Testis (tissue), 3 donors: ENCODE measurements around the gene CYP4F22. TPM values are rescaled to one million over a fixed set of nuclear protein-coding genes. Genes with fewer than 3 reads are reported as not detected.

Experiments used
- DNase-seq: peaks from one replicate; pipeline ENCODE4 v3.0.0-alpha.2; 2019
- H3K27ac ChIP-seq, 2 donors: fragments of 200-600 bp; sonication (generic); one replicate each; pipeline ENCODE4 v1.5.1; 2019
- H3K27me3 ChIP-seq: fragments of 200-600 bp; sonication (generic); one replicate; pipeline ENCODE4 v1.5.1; 2019
- H3K36me3 ChIP-seq: fragments of 200-600 bp; sonication (generic); one replicate; pipeline ENCODE4 v1.5.1; 2017; ENCODE audit warnings: low read depth; ENCODE audit errors: missing control alignments
- H3K4me1 ChIP-seq: fragments of 200-600 bp; sonication (generic); one replicate; pipeline ENCODE4 v1.5.1; 2019
- H3K4me3 ChIP-seq, 2 donors: fragments of 200-600 bp; sonication (generic); one replicate each; pipeline ENCODE4 v1.5.1; 2017 to 2019
- H3K9me3 ChIP-seq: fragments of 200-600 bp; sonication (generic); one replicate; pipeline ENCODE4 v1.5.1; 2017
- POLR2A ChIP-seq: fragments of 450-650 bp; IDR thresholded peaks from one replicate; pipeline ENCODE4 v1.6.1; 2017; ENCODE audit warnings: antibody characterized with exemption, mild to moderate bottlenecking, moderate library complexity
- WGBS, 2 donors: methylation state at CpG; one replicate each; pipeline ENCODE4 v1.1.5; 2018; 5-methylcytosine and 5-hydroxymethylcytosine counted together
- intact Hi-C: fragments of 100-400 bp; cut with DNase I; formaldehyde crosslinking; loops from one replicate; pipeline ENCODE4 v1.15.1; 2023; ENCODE audit warnings: low total_unique reads
- polyA plus RNA-seq: library from polyadenylated mRNA; stranded (reverse); fragments of 350-450 nt; fragmentation: Illumina TruSeq; extraction: RNeasy Lipid Tissue Mini Kit (QIAGEN cat#74804); gene quantifications from one replicate; pipeline ENCODE4 v1.2.3, GENCODE V29; 2014; ENCODE audit warnings: low read depth, low replicate concordance; ENCODE audit not compliant: insufficient read depth
- total RNA-seq, 2 donors: library from RNA; depleted of rRNA; stranded (reverse); fragments of >200 nt; gene quantifications; one replicate each; pipeline ENCODE4 v1.2.3, GENCODE V29; 2016
- TF ChIP-seq, protein P1 (sequence below), 3 experiments: fragments of 450-650 bp in 2 of 3; fragments of 200-600 bp in 1 of 3; sonication (generic) in 1 of 3; IDR thresholded peaks; one replicate each; pipeline ENCODE4 v1.5.1; 2016 to 2019; ENCODE audit warnings: antibody characterized with exemption in 3 of 3, mild to moderate bottlenecking in 2 of 3, moderate library complexity in 1 of 3

Gene CYP4F22
- total and polyA plus RNA-seq, 3 donors from 2014 or later, result 2.1 to 5.8 (median 2.5) TPM

DNA sequence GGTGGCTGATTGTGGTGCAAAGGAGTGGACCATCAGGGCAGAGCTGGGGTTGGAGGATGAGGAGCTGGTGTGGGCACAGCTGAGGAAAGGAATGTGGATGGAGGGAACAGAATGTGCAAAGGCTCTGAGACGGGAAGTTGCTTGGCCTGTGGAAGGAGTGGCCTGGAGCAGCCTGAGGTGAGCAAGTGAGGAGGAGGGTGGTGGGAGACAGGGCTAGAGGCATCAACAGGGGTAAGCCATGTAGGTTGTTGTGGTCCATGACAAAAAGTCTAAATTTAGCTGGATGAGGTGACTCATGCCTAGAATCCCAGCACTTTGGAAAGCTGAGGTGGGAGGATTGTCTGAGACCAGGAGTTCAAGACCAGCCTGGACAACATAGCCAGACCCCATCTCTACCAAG, 9.5 kb downstream of the CYP4F22 start:
- intact Hi-C loops, result no loop called here
- Histone ChIP-seq H3K4me3 (no peak overlapping the region), H3K27me3 (no peaks in the 10 kb centered on the region), H3K27ac (no peak overlapping the region), H3K36me3 (no peaks in the 10 kb centered on the region), H3K4me1 (no peaks in the 10 kb centered on the region), H3K9me3 (no peaks in the 10 kb centered on the region)
- WGBS, 2 donors, result 93 to 97% methylated on average over 1 of the region's 1 CpG
- DNase-seq, result no peak
- no peak for TF ChIP-seq POLR2A
- TF ChIP-seq, protein P1, sequence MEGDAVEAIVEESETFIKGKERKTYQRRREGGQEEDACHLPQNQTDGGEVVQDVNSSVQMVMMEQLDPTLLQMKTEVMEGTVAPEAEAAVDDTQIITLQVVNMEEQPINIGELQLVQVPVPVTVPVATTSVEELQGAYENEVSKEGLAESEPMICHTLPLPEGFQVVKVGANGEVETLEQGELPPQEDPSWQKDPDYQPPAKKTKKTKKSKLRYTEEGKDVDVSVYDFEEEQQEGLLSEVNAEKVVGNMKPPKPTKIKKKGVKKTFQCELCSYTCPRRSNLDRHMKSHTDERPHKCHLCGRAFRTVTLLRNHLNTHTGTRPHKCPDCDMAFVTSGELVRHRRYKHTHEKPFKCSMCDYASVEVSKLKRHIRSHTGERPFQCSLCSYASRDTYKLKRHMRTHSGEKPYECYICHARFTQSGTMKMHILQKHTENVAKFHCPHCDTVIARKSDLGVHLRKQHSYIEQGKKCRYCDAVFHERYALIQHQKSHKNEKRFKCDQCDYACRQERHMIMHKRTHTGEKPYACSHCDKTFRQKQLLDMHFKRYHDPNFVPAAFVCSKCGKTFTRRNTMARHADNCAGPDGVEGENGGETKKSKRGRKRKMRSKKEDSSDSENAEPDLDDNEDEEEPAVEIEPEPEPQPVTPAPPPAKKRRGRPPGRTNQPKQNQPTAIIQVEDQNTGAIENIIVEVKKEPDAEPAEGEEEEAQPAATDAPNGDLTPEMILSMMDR (IDR thresholded peaks at IDR 0.05), result no peak

DNA sequence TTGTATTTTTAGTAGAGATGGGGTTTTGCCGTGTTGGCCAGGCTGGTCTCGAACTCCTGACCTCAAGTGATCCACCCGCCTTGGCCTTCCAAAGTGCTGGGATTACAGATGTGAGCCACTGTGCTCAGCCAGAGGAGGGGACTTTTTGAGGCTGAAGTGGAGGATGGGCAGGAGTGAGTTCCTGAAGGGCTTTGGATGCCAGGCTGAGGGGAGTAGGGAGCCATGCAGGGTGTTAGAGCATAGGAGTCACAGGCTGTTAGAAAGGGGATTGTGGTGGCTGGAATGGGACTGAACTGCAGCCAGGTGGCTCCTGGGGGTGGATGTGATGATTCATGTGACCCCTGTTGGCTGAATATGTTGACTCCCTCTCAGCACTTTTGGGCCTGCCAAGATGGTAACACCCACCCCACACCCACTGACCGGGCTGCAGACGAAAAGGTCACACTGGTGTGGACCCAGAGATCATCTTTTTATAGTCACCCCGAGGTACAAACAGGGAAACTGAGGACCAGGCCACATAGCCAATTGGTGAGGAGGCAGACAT, 11.2 kb downstream of the CYP4F22 start:
- H3K4me1 ChIP-seq, result no peaks in the 10 kb centered on the region
- H3K36me3 ChIP-seq, result no peaks in the 10 kb centered on the region
- H3K9me3 ChIP-seq, result no peaks in the 10 kb centered on the region
- 77 to 85% methylated on average over 6 of the region's 6 CpGs for WGBS, 2 donors
- no peak overlapping the region for H3K27ac ChIP-seq
- no peaks in the 10 kb centered on the region for H3K27me3 ChIP-seq
- no peak for DNase-seq
- no peak for TF ChIP-seq POLR2A
- TF ChIP-seq, protein P1 (IDR thresholded peaks at IDR 0.05), result no peak
- no peak overlapping the region for H3K4me3 ChIP-seq
- intact Hi-C loops, result no loop called here

DNA sequence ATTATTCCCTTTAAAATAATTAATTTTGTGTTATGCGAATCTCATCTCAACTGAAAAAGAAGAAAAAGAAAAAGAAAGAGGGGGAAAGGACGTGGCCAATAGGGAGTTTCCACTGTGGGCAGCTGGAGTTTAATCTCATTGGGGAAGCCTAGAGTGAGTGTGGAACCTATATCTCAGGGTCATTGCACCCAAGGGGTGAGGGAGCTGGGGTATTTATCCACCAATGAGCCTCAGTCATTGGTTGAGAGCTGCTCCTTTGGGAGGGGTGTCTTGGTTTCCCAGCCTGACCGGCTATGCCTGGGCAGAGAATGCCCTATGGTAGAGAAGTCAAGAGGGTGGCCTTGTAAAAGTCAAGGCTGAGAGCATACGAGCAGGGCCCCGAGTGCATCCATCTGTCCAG, 16.5 kb downstream of the CYP4F22 start:
- no peaks in the 10 kb centered on the region for H3K4me1 ChIP-seq
- intact Hi-C loops, result no loop called here
- TF ChIP-seq, protein P1 (IDR thresholded peaks at IDR 0.05), result no peak
- no peak for TF ChIP-seq POLR2A
- DNase-seq, result no peak
- no peaks in the 10 kb centered on the region for H3K27me3 ChIP-seq
- H3K9me3 ChIP-seq, result no peaks in the 10 kb centered on the region
- no peak overlapping the region for H3K27ac ChIP-seq
- H3K36me3 ChIP-seq, result no peaks in the 10 kb centered on the region
- no peak overlapping the region for H3K4me3 ChIP-seq
- 73 to 79% methylated on average over 5 of the region's 5 CpGs for WGBS, 2 donors

DNA sequence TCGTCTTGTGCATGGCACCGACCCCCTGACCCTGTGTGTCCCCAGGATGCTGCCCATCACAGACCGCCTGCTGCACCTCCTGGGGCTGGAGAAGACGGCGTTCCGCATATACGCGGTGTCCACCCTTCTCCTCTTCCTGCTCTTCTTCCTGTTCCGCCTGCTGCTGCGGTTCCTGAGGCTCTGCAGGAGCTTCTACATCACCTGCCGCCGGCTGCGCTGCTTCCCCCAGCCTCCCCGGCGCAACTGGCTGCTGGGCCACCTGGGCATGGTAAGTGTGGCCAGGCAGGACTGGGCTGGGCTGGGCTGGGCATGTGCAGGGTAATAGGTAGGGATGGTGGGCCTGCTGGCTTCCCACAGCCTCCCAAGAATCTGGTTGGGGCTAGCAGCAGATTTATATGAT, 17.0 kb downstream of the CYP4F22 start:
- Histone ChIP-seq H3K27me3 (no peaks in the 10 kb centered on the region), H3K4me1 (no peaks in the 10 kb centered on the region), H3K9me3 (no peaks in the 10 kb centered on the region), H3K27ac (no peak overlapping the region), H3K4me3 (no peak overlapping the region), H3K36me3 (no peaks in the 10 kb centered on the region)
- no peak for TF ChIP-seq POLR2A
- TF ChIP-seq, protein P1 (IDR thresholded peaks at IDR 0.05), result no peak
- intact Hi-C loops, result no loop called here
- WGBS, 2 donors, result 87 to 88% methylated on average over 10 to 15 of the region's 15 CpGs
- DNase-seq, result no peak

DNA sequence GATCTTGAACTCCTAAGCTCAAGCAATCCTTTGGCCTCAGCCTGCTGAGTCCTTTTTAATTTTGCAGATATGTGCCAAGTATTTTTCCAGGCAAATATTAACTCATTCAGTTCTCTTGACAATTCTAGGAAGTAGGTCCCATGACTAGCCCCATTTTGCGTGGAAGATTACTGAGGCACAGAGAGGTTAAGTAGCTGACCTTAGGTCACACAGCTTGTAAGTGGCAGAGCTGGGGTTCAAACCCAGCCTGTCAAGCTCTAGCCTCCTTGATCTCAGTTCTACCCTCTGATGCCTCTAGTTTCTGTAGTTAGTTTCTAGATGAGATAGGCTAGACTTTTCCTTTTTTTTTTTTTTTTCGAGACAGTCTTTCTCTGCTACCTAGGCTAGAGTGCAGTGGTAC, 18.1 kb downstream of the CYP4F22 start:
- Histone ChIP-seq H3K9me3 (no peaks in the 10 kb centered on the region), H3K36me3 (no peaks in the 10 kb centered on the region), H3K27ac (no peak overlapping the region), H3K4me3 (no peak overlapping the region), H3K27me3 (no peaks in the 10 kb centered on the region), H3K4me1 (no peaks in the 10 kb centered on the region)
- no peak for DNase-seq
- 69 to 88% methylated on average over 2 of the region's 2 CpGs for WGBS, 2 donors
- intact Hi-C loops, result no loop called here
- TF ChIP-seq POLR2A, result no peak
- TF ChIP-seq, protein P1 (IDR thresholded peaks at IDR 0.05), result no peak
